Measurements from ENCODE around the gene MAP2K4.

DNA sequence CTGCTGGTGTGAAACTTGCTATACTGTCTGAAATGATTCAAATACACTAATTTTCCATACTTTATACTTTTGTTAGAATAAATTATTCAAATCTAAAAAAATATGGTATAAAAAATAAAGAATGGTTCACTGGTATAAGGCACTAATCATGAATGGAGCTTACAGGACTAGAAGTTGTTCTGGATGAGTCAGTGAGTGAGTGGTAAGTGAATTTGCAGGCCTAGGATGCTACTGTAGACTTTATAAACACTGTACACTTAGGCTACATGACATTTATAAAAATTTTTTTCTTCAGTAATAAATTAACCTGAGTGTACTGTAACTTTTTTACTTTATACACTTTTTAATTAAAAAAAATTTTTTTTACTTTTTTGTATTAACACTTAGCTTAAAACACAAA lies 95.5 kb downstream of the MAP2K4 start:
- TF ChIP-seq, protein P1, sequence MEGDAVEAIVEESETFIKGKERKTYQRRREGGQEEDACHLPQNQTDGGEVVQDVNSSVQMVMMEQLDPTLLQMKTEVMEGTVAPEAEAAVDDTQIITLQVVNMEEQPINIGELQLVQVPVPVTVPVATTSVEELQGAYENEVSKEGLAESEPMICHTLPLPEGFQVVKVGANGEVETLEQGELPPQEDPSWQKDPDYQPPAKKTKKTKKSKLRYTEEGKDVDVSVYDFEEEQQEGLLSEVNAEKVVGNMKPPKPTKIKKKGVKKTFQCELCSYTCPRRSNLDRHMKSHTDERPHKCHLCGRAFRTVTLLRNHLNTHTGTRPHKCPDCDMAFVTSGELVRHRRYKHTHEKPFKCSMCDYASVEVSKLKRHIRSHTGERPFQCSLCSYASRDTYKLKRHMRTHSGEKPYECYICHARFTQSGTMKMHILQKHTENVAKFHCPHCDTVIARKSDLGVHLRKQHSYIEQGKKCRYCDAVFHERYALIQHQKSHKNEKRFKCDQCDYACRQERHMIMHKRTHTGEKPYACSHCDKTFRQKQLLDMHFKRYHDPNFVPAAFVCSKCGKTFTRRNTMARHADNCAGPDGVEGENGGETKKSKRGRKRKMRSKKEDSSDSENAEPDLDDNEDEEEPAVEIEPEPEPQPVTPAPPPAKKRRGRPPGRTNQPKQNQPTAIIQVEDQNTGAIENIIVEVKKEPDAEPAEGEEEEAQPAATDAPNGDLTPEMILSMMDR (IDR thresholded peaks at IDR 0.05): no peak
- TF ChIP-seq POLR2A (IDR thresholded peaks at IDR 0.05) (no peak), POLR2AphosphoS5 (IDR thresholded peaks at IDR 0.05; ENCODE audit: insufficient read depth in 1 of 2, low read depth in 1 of 2) (no peak)
